ENCODE measurements around the gene SLCO2A1.

DNA sequence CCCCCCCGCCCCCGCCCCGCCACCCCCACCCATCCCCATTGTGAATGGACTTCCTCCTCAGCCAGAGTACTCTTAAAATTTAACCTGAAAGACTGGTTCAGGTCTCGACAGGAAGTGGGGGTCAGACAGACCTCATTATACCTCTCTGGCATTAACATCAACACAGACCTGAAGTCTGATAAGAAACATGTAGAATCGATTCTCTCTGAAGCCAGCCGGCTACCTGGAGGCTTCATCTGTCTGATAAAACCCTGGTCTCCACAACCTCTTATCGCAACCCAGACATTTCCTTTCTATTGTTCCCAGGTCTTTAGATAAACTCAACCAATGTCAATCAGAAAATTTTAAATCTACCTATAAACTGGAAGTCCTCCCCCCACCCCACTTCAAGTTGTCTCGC lies 42.6 kb downstream of the SLCO2A1 start:
- TF ChIP-seq, protein P1, sequence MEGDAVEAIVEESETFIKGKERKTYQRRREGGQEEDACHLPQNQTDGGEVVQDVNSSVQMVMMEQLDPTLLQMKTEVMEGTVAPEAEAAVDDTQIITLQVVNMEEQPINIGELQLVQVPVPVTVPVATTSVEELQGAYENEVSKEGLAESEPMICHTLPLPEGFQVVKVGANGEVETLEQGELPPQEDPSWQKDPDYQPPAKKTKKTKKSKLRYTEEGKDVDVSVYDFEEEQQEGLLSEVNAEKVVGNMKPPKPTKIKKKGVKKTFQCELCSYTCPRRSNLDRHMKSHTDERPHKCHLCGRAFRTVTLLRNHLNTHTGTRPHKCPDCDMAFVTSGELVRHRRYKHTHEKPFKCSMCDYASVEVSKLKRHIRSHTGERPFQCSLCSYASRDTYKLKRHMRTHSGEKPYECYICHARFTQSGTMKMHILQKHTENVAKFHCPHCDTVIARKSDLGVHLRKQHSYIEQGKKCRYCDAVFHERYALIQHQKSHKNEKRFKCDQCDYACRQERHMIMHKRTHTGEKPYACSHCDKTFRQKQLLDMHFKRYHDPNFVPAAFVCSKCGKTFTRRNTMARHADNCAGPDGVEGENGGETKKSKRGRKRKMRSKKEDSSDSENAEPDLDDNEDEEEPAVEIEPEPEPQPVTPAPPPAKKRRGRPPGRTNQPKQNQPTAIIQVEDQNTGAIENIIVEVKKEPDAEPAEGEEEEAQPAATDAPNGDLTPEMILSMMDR (IDR thresholded peaks at IDR 0.05), result no peak
- TF ChIP-seq POLR2A (IDR thresholded peaks at IDR 0.05), result no peak

Data from body of pancreas (tissue), 4 donors.